Breast epithelium (tissue), 4 donors: ENCODE measurements around the gene CACNB3. TPM values are rescaled to one million over a fixed set of nuclear protein-coding genes. Genes with fewer than 3 reads are reported as not detected.

Experiments used
- DNase-seq, 2 donors: peaks; one replicate each; pipeline ENCODE4 v3.0.0-alpha.2; 2019; ENCODE audit warnings: low spot score in 2 of 2
- H3K27ac ChIP-seq, 2 donors: fragments of 200-600 bp; sonication (generic) in 1 of 2; one replicate each; pipeline ENCODE4 v1.5.1; 2016 to 2019; ENCODE audit warnings: mild to moderate bottlenecking in 1 of 2
- H3K27me3 ChIP-seq, 2 donors: fragments of 200-600 bp; sonication (generic) in 1 of 2; one replicate each; pipeline versions ENCODE4 v1.5.1 to v1.6.0; 2017 to 2019; ENCODE audit warnings: control low read depth in 1 of 2, mild to moderate bottlenecking in 1 of 2
- H3K36me3 ChIP-seq: fragments of 200-600 bp; one replicate; pipeline ENCODE4 v1.5.1; 2019
- H3K4me1 ChIP-seq, 2 donors: fragments of 200-600 bp; sonication (generic); one replicate each; pipeline ENCODE4 v1.5.1; 2016 to 2019; ENCODE audit warnings: control low read depth in 1 of 2
- H3K4me3 ChIP-seq, 3 donors: fragments of 200-600 bp; sonication (generic); 1 replicate in 2 of 3; 2 replicates in 1 of 3; pipeline ENCODE4 v1.5.1; 2016 to 2019; ENCODE audit warnings: mild to moderate bottlenecking in 3 of 3, moderate library complexity in 2 of 3
- H3K9me3 ChIP-seq, 2 donors: fragments of 200-600 bp; sonication (generic) in 1 of 2; one replicate each; pipeline ENCODE4 v1.5.1; 2016 to 2019; ENCODE audit warnings: control low read depth in 1 of 2
- POLR2A ChIP-seq: fragments of 450-650 bp; IDR thresholded peaks from one replicate; pipeline ENCODE4 v1.6.1; 2016; ENCODE audit warnings: antibody characterized with exemption, mild to moderate bottlenecking, moderate library complexity
- POLR2AphosphoS5 ChIP-seq, 3 donors: sonication (generic); formaldehyde crosslinking; IDR thresholded peaks; one replicate each; pipeline ENCODE4 v1.6.1; 2017; ENCODE audit warnings: antibody characterized with exemption in 3 of 3
- intact Hi-C: fragments of 100-400 bp; cut with DNase I; formaldehyde crosslinking; loops from one replicate; pipeline ENCODE4 v1.15.1; 2023; ENCODE audit warnings: low total_unique reads
- total RNA-seq, 3 donors: library from RNA; depleted of rRNA; stranded (reverse); fragments of >200 nt; gene quantifications; one replicate each; pipeline ENCODE4 v1.1.0, GENCODE V29; 2016
- TF ChIP-seq, protein P1 (sequence below), 3 donors: fragments of 450-650 bp; IDR thresholded peaks; one replicate each; pipeline ENCODE4 v1.5.1; 2016 to 2017; ENCODE audit warnings: antibody characterized with exemption in 3 of 3, mild to moderate bottlenecking in 3 of 3, moderate library complexity in 3 of 3

Gene CACNB3
- total RNA-seq, 3 donors from 2014 or later, result 4.0 to 17.0 (median 10.8) TPM

DNA sequence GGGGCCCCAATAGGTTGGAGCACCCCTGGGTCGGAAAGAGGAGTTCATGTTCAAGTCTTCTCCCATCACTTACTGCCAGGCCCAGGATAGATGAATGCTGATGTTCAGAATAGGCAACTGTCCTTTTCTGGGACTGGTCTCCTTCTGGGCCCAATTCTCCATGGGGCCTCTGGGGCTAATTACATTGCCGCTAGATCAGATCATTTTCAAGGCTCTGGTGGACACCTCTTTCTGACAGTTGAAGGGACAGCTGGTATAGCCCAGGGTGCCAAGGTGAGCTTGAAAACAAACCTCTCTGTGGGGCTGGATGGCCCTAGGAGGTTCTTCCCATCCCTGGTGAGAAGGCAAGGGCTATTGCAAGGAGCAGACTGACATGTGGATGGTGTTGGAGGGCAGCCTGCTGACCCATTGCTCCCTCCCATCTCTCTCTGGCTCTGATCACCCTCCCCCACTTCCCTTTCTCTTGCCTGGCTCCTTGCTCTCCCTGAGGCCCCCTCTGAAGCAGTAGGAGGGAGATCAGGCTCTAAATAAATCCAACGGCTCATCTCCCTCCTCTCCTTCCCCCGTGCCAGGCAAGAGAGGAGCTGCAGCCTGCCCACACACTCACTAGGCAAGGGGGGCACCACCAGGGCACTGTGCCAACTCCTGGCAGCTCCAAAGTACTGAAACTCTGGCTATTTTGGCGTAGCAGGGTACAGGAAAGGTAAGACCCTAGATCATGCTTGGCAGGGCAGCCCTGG lies 1.9 kb downstream of the CACNB3 start:
- Histone ChIP-seq H3K4me3 (no peak overlapping the region), H3K4me1 (peaks cover 4 to 8% of the 10 kb centered on the region in 2 donors), H3K27me3 (no peaks in the 10 kb centered on the region), H3K27ac (no peak overlapping the region), H3K36me3 (no peaks in the 10 kb centered on the region), H3K9me3 (no peaks in the 10 kb centered on the region)
- no peak for DNase-seq
- intact Hi-C loops, result loop anchor here (5.0 kb wide), 1 partner anchor 467 kb away; no protein-coding TSS in a partner anchor
- TF ChIP-seq POLR2A (no peak), POLR2AphosphoS5 (IDR thresholded peaks at IDR 0.05) (no peak)
- TF ChIP-seq, protein P1, sequence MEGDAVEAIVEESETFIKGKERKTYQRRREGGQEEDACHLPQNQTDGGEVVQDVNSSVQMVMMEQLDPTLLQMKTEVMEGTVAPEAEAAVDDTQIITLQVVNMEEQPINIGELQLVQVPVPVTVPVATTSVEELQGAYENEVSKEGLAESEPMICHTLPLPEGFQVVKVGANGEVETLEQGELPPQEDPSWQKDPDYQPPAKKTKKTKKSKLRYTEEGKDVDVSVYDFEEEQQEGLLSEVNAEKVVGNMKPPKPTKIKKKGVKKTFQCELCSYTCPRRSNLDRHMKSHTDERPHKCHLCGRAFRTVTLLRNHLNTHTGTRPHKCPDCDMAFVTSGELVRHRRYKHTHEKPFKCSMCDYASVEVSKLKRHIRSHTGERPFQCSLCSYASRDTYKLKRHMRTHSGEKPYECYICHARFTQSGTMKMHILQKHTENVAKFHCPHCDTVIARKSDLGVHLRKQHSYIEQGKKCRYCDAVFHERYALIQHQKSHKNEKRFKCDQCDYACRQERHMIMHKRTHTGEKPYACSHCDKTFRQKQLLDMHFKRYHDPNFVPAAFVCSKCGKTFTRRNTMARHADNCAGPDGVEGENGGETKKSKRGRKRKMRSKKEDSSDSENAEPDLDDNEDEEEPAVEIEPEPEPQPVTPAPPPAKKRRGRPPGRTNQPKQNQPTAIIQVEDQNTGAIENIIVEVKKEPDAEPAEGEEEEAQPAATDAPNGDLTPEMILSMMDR (IDR thresholded peaks at IDR 0.05), result no peak

DNA sequence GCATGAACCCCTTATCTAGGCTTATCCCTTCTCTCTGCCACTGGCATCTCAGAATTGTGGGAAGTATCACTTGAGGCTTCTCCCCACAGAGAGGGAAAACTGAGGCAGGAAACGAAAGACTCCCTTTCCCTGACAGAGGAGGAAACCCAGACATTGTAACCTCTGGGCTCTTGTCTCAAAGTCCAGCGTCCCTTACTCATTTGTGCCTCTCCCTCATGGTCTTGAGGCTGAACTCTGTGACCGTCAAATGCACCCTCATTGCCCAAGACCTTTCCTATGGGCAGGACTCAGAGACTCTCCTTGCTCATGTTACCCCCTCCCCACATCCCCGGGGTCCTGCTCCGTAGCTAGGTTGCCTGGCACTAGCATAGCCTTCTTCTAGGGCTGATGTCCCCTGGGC lies 3.8 kb downstream of the CACNB3 start:
- H3K4me3 ChIP-seq, result no peak overlapping the region
- H3K4me1 ChIP-seq, result no peaks in the 10 kb centered on the region
- TF ChIP-seq POLR2A (no peak), POLR2AphosphoS5 (IDR thresholded peaks at IDR 0.05) (no peak)
- TF ChIP-seq, protein P1 (IDR thresholded peaks at IDR 0.05), result no peak
- H3K27ac ChIP-seq, result no peak overlapping the region
- H3K9me3 ChIP-seq, result no peaks in the 10 kb centered on the region
- H3K27me3 ChIP-seq, result no peaks in the 10 kb centered on the region
- intact Hi-C loops, result loop anchor here (5.0 kb wide), 1 partner anchor 465 kb away; no protein-coding TSS in a partner anchor
- H3K36me3 ChIP-seq, result no peaks in the 10 kb centered on the region
- DNase-seq, result no peak

DNA sequence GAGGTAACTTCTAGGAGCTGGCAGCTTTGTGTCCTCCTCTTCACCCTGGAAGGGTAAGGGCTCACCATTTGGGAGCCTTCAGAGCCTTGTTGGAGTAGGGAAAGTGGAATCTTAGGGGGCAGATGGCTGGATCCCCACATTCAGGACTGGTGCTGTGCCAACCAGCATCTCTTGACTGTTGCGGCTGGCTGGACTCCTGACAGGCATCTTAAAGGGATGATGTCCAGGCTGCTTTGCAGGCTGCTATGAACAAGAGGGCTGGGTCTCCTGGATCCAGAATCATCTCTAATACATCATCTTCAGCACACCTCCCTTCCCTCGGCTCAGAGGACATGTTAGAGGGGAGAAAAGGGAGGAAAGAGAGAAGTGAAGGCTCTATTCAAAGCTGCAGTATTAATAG lies 4.4 kb downstream of the CACNB3 start:
- no peak for TF ChIP-seq POLR2A
- TF ChIP-seq, protein P1 (IDR thresholded peaks at IDR 0.05), result no peak

DNA sequence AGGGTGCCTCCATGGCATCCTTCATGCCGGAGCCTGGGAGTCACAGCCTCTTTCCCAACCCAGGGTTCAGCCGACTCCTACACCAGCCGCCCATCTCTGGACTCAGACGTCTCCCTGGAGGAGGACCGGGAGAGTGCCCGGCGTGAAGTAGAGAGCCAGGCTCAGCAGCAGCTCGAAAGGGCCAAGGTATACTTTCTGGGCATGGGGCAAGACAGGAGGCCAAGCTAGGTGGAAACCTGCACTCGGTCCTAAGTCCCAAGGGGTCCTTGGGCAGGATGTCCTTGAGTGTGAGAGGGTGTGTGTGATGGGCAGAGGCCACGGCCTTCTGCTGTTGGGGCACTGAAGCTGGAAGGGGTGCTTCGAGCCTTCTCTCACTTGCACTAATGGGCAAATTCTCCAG lies 5.0 kb downstream of the CACNB3 start:
- Histone ChIP-seq H3K36me3 (no peaks in the 10 kb centered on the region), H3K27me3 (no peaks in the 10 kb centered on the region), H3K4me3 (no peak overlapping the region), H3K4me1 (no peaks in the 10 kb centered on the region), H3K27ac (no peak overlapping the region), H3K9me3 (no peaks in the 10 kb centered on the region)
- TF ChIP-seq POLR2A, result no peak
- TF ChIP-seq, protein P1 (IDR thresholded peaks at IDR 0.05), result no peak
- TF ChIP-seq POLR2AphosphoS5 (IDR thresholded peaks at IDR 0.05), result no peak
- DNase-seq, result no peak
- intact Hi-C loops, result loop anchor here (5.0 kb wide), 1 partner anchor 464 kb away; no protein-coding TSS in a partner anchor

More for the DNA sequence above, 4.4 kb downstream of the CACNB3 start:
- no peak for DNase-seq
- no peaks in the 10 kb centered on the region for H3K36me3 ChIP-seq
- H3K27ac ChIP-seq, result no peak overlapping the region
- intact Hi-C loops, result loop anchor here (5.0 kb wide), 1 partner anchor 465 kb away; no protein-coding TSS in a partner anchor
- no peaks in the 10 kb centered on the region for H3K9me3 ChIP-seq
- H3K27me3 ChIP-seq, result no peaks in the 10 kb centered on the region
- no peak overlapping the region for H3K4me3 ChIP-seq
- H3K4me1 ChIP-seq, result no peaks in the 10 kb centered on the region

DNA sequence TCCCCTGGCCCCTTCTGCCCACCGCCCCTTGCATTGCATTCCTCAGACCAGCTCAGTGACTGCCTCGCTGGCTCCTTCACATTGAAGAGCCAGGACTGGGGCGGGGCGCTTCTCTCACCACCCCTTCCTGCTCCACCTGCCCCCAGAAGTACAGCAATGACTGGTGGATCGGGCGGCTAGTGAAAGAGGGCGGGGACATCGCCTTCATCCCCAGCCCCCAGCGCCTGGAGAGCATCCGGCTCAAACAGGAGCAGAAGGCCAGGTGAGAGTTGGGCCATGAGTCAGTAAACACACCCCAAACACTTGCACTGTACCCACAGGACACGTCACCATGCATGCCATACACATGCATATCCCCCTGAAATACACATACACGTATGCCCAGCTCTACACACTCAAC lies 5.8 kb downstream of the CACNB3 start:
- Histone ChIP-seq H3K36me3 (no peaks in the 10 kb centered on the region), H3K4me3 (no peak overlapping the region), H3K27ac (no peak overlapping the region), H3K4me1 (no peaks in the 10 kb centered on the region), H3K9me3 (no peaks in the 10 kb centered on the region), H3K27me3 (no peaks in the 10 kb centered on the region)
- intact Hi-C loops, result loop anchor here (5.0 kb wide), 1 partner anchor 463 kb away; no protein-coding TSS in a partner anchor
- DNase-seq, result no peak
- TF ChIP-seq, protein P1 (IDR thresholded peaks at IDR 0.05), result no peak
- TF ChIP-seq POLR2AphosphoS5 (IDR thresholded peaks at IDR 0.05) (no peak), POLR2A (no peak)
